GM12872 (cell line): Measurements from ENCODE around the gene HLA-DOA.
A peak's percentile ranks its signal among the peaks of the same experiment; 100 is the strongest.

Source experiments
- TF ChIP-seq, protein P1 (sequence below): IDR thresholded peaks from 3 replicates; pipeline ENCODE4 v1.5.1; 2011; ENCODE audit warnings: low read depth, mild to moderate bottlenecking, low read length, moderate library complexity; ENCODE audit not compliant: insufficient read depth

Gene HLA-DOA

GRCh38 chr6:33008944-33009861 is at the start of gene HLA-DOA:
Gene HLA-DOA (minus strand): TSS chr6:33009591.
- TF ChIP-seq, protein P1, sequence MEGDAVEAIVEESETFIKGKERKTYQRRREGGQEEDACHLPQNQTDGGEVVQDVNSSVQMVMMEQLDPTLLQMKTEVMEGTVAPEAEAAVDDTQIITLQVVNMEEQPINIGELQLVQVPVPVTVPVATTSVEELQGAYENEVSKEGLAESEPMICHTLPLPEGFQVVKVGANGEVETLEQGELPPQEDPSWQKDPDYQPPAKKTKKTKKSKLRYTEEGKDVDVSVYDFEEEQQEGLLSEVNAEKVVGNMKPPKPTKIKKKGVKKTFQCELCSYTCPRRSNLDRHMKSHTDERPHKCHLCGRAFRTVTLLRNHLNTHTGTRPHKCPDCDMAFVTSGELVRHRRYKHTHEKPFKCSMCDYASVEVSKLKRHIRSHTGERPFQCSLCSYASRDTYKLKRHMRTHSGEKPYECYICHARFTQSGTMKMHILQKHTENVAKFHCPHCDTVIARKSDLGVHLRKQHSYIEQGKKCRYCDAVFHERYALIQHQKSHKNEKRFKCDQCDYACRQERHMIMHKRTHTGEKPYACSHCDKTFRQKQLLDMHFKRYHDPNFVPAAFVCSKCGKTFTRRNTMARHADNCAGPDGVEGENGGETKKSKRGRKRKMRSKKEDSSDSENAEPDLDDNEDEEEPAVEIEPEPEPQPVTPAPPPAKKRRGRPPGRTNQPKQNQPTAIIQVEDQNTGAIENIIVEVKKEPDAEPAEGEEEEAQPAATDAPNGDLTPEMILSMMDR: no peak

- TF ChIP-seq, protein P1: no peak
These were observed 48.1 kb upstream of the HLA-DOA start for GRCh38 chr6:33057222-33058150.

GRCh38 chr6:33053230-33053629 is 43.8 kb upstream of the HLA-DOA start:
- TF ChIP-seq, protein P1: no peak

DNA sequence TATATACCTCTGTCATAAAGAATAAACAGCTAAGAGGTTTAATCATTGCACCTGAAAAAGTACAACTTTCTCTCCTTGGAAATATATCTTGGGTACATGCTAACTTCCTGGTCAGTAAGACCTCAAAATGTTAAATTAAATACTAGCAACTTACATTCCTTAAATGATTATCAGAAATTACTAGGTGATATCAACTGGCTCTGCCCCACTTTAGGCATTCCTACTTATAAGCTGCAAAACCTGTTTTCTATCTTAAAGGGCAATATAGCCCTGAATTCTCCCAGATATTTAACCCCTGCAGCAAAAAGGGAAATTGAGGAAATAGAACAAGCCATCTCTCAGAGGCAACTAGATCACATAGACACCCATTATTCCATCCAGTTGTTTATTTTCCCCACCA is 43.2 kb upstream of the HLA-DOA start:
- TF ChIP-seq, protein P1: no peak

DNA sequence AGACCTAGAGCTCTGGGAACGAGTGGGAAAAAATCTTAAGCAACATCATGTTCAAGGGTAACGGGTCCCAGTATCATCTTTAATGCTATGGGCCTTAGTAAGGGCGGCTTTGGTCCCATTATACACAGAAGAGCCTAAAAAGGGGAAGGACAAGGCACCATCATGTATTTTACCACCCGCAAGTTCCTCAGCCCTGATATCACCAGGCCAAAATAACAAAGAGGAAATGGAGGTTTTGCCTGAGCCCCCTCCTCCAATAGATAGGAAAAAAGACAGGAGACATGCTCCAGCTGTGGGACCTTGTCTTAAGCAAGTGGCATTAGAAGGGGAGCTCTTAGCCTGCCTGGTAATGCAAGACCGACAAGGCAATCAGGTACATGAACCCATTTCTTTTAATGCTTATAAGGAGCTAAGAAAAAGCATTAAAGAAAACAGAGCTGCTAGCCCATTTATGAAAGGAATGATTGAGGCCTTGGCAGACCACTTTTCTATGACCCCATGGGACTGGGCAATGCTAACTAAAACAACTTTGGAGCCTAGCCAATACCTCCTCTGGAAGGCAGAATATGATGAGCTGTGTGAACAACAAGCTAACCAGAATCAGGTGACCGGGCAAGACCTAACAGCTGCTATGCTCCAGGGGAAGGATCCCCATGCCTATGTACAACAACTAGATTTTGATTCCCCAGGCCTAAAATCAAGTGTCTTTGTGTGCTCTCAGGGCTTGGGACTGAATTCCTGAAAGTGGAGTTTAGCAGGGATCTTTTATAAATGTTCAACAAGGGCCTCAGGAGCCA is 40.8 kb upstream of the HLA-DOA start:
- TF ChIP-seq, protein P1: no peak

DNA sequence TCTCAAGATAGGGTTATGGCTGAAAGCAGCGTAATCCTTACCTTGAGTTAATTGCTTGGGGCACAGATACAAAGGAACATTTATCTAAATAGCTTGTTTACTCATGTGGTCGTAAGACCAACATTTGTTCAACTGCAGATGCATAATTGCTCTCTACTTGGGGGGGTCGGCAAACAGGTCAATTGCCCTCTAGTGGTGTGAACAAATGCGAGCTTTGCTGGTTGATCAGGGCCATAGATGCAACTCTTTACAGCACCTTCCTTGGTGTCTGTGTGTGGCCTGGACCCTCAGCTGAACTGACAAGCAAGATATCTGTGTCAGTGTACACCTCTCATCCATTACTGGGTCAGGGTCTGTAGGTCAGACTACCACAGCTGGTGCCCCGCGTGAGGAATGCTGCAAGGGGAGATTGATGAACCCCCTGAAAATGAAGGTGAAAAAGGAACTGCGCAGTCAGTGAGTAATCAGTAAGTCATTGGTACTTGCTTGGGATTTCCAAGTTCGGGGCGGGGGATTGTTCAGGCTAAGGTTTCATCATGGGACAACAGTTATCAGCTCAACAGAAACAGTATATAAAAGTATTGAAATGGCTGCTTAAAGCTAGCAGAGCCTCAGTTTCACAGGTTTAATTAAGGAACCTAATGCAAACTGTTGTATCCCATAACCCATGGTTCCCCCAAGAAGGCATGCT is 40.1 kb upstream of the HLA-DOA start:
- TF ChIP-seq, protein P1: peak; percentile 70
